K562 (cell line): Measurements from ENCODE around the gene ANXA7. TPM values are rescaled to one million over a fixed set of nuclear protein-coding genes. Genes with fewer than 3 reads are reported as not detected.

ENCODE experiments used
- ARID3A ChIP-seq: IDR thresholded peaks from 2 replicates; pipeline ENCODE4 v1.6.1; 2012; ENCODE audit warnings: low read depth, low read length, improper control_type of control experiment, borderline replicate concordance
- CCNT2 ChIP-seq: IDR thresholded peaks from 2 replicates; pipeline ENCODE4 v1.6.1; 2011; ENCODE audit warnings: borderline replicate concordance, low read depth, mild to moderate bottlenecking, moderate library complexity, mixed read lengths, low read length; ENCODE audit not compliant: insufficient read length; ENCODE audit errors: extremely low read depth
- ELK1 ChIP-seq: sonication (generic); formaldehyde crosslinking; IDR thresholded peaks from 2 replicates; pipeline ENCODE4 v1.8.1; 2022; ENCODE audit warnings: missing genetic modification reagents
- EP300 ChIP-seq: IDR thresholded peaks from 2 replicates; pipeline ENCODE4 v1.6.1; 2012; ENCODE audit warnings: low read length, improper control_type of control experiment
- FOXP1 ChIP-seq: sonication (generic); formaldehyde crosslinking; IDR thresholded peaks from 2 replicates; pipeline ENCODE4 v1.8.0; 2022; ENCODE audit warnings: mild to moderate bottlenecking, missing genetic modification reagents
- HDAC1 ChIP-seq, 2 experiments: fragments of 450-650 bp; IDR thresholded peaks; 2 replicates each; pipeline ENCODE4 v1.6.1; 2016 to 2017; ENCODE audit warnings: inconsistent platforms in 1 of 2, mild to moderate bottlenecking in 1 of 2, moderate library complexity in 1 of 2
- HNRNPL ChIP-seq: fragments of 200-400 bp; formaldehyde crosslinking; IDR thresholded peaks from 2 replicates; pipeline ENCODE4 v1.6.1; 2017; ENCODE audit warnings: low read depth, mild to moderate bottlenecking, low read length
- HSF4 ChIP-seq: fragments of 250-450 bp; sonication (Bioruptor Pico); IDR thresholded peaks from 2 replicates; pipeline ENCODE4 v2.1.2; 2022; ENCODE audit warnings: mild to moderate bottlenecking, moderate library complexity, borderline replicate concordance
- ILK ChIP-seq: fragments of 450-650 bp; IDR thresholded peaks from 2 replicates; pipeline ENCODE4 v1.6.1; 2016; ENCODE audit warnings: missing genetic modification characterization, low read depth, mild to moderate bottlenecking, missing compliant biosample characterization, moderate library complexity, borderline replicate concordance
- KDM4B ChIP-seq, 2 experiments: fragments of 450-650 bp in 1 of 2; sonication (generic) in 1 of 2; IDR thresholded peaks; 2 replicates each; pipeline ENCODE4 v1.6.1; 2016 to 2017; ENCODE audit warnings: borderline replicate concordance in 2 of 2, antibody characterized with exemption in 1 of 2, low read depth in 1 of 2, mild to moderate bottlenecking in 1 of 2
- L3MBTL2 ChIP-seq: fragments of 450-650 bp; IDR thresholded peaks from 2 replicates; pipeline ENCODE4 v1.6.1; 2016; ENCODE audit warnings: mild to moderate bottlenecking, moderate library complexity
- PURB ChIP-seq: sonication (generic); formaldehyde crosslinking; IDR thresholded peaks from 2 replicates; pipeline ENCODE4 v1.9.0; 2021; ENCODE audit warnings: low read depth, mild to moderate bottlenecking, missing genetic modification reagents
- RUNX1 ChIP-seq: sonication (generic); IDR thresholded peaks from 2 replicates; pipeline ENCODE4 v1.6.1; 2016; ENCODE audit warnings: antibody characterized with exemption, low read depth
- SAP30 ChIP-seq: fragments of 200-600 bp; sonication (generic); IDR thresholded peaks from 2 replicates; pipeline ENCODE4 v1.6.1; 2012; ENCODE audit warnings: borderline replicate concordance, low read depth, mild to moderate bottlenecking, moderate library complexity, low read length, control low read depth, inconsistent platforms; ENCODE audit not compliant: insufficient read depth, poor library complexity, severe bottlenecking
- TAF9B ChIP-seq: fragments of 450-650 bp; IDR thresholded peaks from 2 replicates; pipeline ENCODE4 v1.6.1; 2018; ENCODE audit warnings: mild to moderate bottlenecking; ENCODE audit not compliant: partially characterized antibody
- TFE3 ChIP-seq: fragments of 450-650 bp; formaldehyde crosslinking; IDR thresholded peaks from 2 replicates; pipeline ENCODE4 v1.4.0; 2020; ENCODE audit warnings: mild to moderate bottlenecking, mixed read lengths
- TSC22D4 ChIP-seq: fragments of 450-650 bp; IDR thresholded peaks from 2 replicates; pipeline ENCODE4 v1.6.1; 2016; ENCODE audit warnings: missing genetic modification characterization, missing biosample characterization, control low read depth
- polyA plus RNA-seq, 8 experiments: library from polyadenylated mRNA; depleted of rRNA in 4 of 8; stranded (reverse) in 5 of 8; unstranded in 3 of 8; fragments of >200 nt; fragmentation: Nextera tagmentation in 2 of 8; fragmentation: Illumina TruSeq in 1 of 8; extraction: Ambion mirVana in 2 of 8; extraction: Trizol in 1 of 8; gene quantifications; 2 replicates each; pipeline versions ENCODE4 v1.2.1 to v1.2.3, GENCODE V29; 2011 to 2014; ENCODE audit warnings: inconsistent platforms in 1 of 8, missing spikeins in 1 of 8
- total RNA-seq, 7 experiments: library from RNA; depleted of rRNA in 6 of 7; stranded (reverse); fragments of >200 nt in 6 of 7; fragmentation: Illumina TruSeq in 2 of 7; extraction: Trizol in 2 of 7; gene quantifications; 2 replicates each; pipeline versions ENCODE4 v1.2.1 to v1.2.3, GENCODE V29; 2011 to 2021; ENCODE audit warnings: low replicate concordance in 1 of 7
- TF ChIP-seq, protein P1 (sequence below): sonication (generic); formaldehyde crosslinking; IDR thresholded peaks from 2 replicates; pipeline ENCODE4 v1.8.0; 2022; ENCODE audit warnings: missing genetic modification reagents, mild to moderate bottlenecking, moderate library complexity, borderline replicate concordance

ANXA7 gene
- total and polyA plus RNA-seq, 9 of the 15 experiments (the other 6 are each of a cell fraction or from before 2014, with no cell fraction given) = 81.6 to 157 (median 122) TPM

DNA sequence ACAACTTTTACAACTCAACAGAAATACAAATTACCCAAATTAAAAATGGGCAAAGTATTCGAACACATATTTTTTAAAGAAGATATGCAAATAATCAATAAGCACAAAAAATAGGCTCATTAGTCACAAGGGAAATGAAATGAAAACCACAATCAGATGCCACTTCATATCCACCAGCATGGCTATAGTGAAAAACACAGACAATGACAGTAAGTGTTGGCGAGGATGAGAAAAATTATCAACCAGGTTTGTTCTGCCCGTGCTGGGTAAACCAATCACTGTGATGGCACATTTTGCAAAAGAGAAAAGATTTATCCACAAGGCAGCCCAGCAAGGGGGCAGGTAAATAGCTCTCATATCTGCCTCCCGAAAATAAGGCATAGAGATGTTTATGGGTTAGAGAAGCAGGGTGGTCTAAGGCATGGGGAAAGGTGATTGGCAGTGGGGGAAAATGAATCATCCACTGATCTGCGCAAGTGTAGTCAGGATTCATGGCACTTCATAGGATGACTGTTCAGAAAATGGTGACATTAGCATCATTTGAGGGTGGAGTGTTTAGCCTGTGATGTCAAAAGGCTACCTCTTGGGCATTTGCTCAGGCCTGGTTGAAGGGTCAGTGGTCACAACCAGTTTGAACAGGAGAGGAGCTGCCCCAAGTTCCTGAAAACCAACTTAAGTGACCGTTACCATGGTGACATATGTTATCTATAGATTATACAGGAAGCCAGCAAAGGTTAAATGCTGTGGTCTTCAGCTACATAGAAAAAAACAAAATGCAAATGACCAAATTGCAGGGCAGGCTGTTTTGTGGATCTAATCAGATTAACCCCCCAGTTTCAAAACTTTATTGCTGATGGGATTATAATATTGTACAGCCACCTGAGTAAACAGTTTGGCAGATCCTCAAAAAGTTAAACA, 47.2 kb downstream of the ANXA7 start (continued):
- TF ChIP-seq, protein P1, sequence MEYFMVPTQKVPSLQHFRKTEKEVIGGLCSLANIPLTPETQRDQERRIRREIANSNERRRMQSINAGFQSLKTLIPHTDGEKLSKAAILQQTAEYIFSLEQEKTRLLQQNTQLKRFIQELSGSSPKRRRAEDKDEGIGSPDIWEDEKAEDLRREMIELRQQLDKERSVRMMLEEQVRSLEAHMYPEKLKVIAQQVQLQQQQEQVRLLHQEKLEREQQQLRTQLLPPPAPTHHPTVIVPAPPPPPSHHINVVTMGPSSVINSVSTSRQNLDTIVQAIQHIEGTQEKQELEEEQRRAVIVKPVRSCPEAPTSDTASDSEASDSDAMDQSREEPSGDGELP (CRISPR knock-in tag) = no peak; the same call in 1 of the 2 replicates
- no peak; the same call in 1 of the 2 replicates for TF ChIP-seq ILK (tag)
- no peak for TF ChIP-seq TFE3 (CRISPR knock-in tag)
- no peak for TF ChIP-seq CCNT2
- no peak for TF ChIP-seq ELK1 (CRISPR knock-in tag)
- TF ChIP-seq HNRNPL = no peak
- TF ChIP-seq HDAC1 (IDR thresholded peaks at IDR 0.05) = peak in 1 of 2 experiments; percentile 42; a peak in 1 of 4 replicates
- no peak for TF ChIP-seq FOXP1 (CRISPR knock-in tag)
- no peak for TF ChIP-seq KDM4B (IDR thresholded peaks at IDR 0.05; ENCODE audit: borderline replicate concordance in 2 of 2, low read depth in 1 of 2)
- no peak for TF ChIP-seq HSF4 (CRISPR knock-in tag)
- TF ChIP-seq TSC22D4 (tag) = no peak
- no peak for TF ChIP-seq ARID3A
- no peak for TF ChIP-seq RUNX1
- peak; percentile 47 for TF ChIP-seq L3MBTL2
- no peak for TF ChIP-seq TAF9B
- peak; percentile 67; the same call in 1 of the 2 replicates for TF ChIP-seq EP300
- TF ChIP-seq PURB (CRISPR knock-in tag) = no peak
- TF ChIP-seq SAP30 = no peak
